ENCODE results near the gene PPP2R3B.

DNA sequence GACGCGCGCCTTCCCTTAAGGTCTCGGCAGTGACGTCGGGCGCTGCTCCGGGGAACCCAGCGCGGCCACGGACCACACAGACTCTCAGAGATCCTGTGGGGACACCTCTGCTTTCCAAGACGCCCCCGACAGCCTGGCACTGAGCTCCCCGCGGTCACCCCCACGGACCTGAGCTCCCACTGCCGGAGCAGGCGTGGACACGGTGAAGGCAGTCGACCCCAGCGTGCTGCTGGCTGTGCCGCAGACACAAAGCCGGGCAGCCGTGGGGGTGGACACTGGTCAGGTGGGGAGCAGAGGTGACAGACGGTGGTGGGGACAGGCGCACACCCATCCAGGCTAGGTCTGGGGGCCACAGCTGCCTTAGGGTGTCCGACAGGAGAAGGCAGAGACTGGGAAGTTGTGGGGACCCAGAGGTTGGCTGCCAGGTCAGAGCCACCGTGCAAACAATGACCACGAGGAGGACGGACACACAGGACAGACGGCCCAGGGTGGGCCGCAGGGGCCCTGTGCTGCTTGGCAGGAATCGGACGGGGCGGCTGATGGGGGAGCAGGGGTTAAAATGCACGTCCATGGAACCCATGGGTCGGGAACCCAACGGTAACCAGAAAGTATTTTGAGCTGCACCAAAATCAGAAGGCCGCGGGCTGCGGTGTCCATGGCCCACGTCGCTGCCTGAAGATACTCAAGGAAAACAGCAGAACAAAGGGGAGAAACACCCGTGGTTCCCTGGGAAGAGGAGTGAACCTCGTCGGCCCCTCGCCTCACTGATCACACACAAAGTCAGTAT, 51.5 kb downstream of the PPP2R3B start:
- TF ChIP-seq CTCF (IDR thresholded peaks at IDR 0.05) (no peak), POLR2A (IDR thresholded peaks at IDR 0.05) (no peak)
